Neural progenitor cell (in vitro differentiated cells): Measurements from ENCODE around the gene CNIH2.

Experiments
- CTCF ChIP-seq: fragments of 200-600 bp; sonication (generic); IDR thresholded peaks from 2 replicates; pipeline ENCODE4 v1.5.1; 2017; ENCODE audit warnings: antibody characterized with exemption, mild to moderate bottlenecking
- EZH2 ChIP-seq: fragments of 200-600 bp; sonication (generic); IDR thresholded peaks from 2 replicates; pipeline ENCODE4 v1.6.1; 2017; ENCODE audit warnings: antibody characterized with exemption, mild to moderate bottlenecking, moderate library complexity

- peak; percentile 97 for TF ChIP-seq CTCF
- TF ChIP-seq EZH2 = peak; percentile 33
Observed at GRCh38 chr11:66328302-66329144, 50.5 kb downstream of the CNIH2 start.
